Lower leg skin (tissue), 3 donors: ENCODE results near the gene CSNK1D.

ENCODE experiments used
- POLR2A ChIP-seq, 2 donors: fragments of 450-650 bp; IDR thresholded peaks; one replicate each; pipeline ENCODE4 v1.6.1; 2016 to 2017; ENCODE audit warnings: antibody characterized with exemption in 2 of 2, mild to moderate bottlenecking in 1 of 2, moderate library complexity in 1 of 2
- TF ChIP-seq, protein P1 (sequence below), 3 donors: fragments of 450-650 bp; IDR thresholded peaks; one replicate each; pipeline ENCODE4 v1.5.1; 2016; ENCODE audit warnings: antibody characterized with exemption in 3 of 3, mild to moderate bottlenecking in 3 of 3, moderate library complexity in 2 of 3

- TF ChIP-seq, protein P1, sequence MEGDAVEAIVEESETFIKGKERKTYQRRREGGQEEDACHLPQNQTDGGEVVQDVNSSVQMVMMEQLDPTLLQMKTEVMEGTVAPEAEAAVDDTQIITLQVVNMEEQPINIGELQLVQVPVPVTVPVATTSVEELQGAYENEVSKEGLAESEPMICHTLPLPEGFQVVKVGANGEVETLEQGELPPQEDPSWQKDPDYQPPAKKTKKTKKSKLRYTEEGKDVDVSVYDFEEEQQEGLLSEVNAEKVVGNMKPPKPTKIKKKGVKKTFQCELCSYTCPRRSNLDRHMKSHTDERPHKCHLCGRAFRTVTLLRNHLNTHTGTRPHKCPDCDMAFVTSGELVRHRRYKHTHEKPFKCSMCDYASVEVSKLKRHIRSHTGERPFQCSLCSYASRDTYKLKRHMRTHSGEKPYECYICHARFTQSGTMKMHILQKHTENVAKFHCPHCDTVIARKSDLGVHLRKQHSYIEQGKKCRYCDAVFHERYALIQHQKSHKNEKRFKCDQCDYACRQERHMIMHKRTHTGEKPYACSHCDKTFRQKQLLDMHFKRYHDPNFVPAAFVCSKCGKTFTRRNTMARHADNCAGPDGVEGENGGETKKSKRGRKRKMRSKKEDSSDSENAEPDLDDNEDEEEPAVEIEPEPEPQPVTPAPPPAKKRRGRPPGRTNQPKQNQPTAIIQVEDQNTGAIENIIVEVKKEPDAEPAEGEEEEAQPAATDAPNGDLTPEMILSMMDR (IDR thresholded peaks at IDR 0.05) = no peak
- TF ChIP-seq POLR2A (IDR thresholded peaks at IDR 0.05) = no peak
Measured at GRCh38 chr17:82278786-82279391, 5.4 kb upstream of the CSNK1D start.
